ENCODE measurements around the gene CACNA1S. TPM values are rescaled to one million over a fixed set of nuclear protein-coding genes. Genes with fewer than 3 reads are reported as not detected.

The CACNA1S gene
- total and polyA plus RNA-seq, 2 donors (not counting 1 experiment from before 2014, with no cell fraction given) = not detected

DNA sequence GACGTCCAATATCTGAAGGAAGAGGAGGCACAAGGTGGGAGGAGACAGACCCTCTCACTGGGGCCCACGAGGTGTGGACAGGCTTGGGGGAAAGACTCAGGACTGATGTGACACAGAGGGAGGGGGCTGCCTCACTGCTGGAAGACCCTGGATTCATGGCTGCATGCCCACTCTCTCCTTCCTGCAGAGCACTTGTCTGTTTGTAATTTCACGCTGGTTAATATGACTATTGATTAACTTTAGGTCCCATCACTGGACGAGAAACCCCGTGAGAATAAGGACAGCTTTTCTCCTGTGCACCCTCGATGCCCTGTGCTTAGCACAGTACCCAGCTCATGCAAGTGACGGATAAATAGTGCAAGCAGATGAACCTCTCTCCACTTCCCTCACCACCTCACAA is 35.1 kb downstream of the CACNA1S start:
- H3K4me1 ChIP-seq (ENCODE audit: control insufficient read depth in 2 of 2, insufficient read depth in 2 of 2, low read length in 2 of 2) = no peaks in the 10 kb centered on the region
- no peak for ATAC-seq (ENCODE audit: low read depth)
- ChIA-PET POLR2A (no interaction called here), CTCF (interaction anchor here (0.9 kb wide), 1 partner anchor 104 kb away, joined by 3 read pairs; no protein-coding TSS in a partner anchor)
- H3K79me2 ChIP-seq (ENCODE audit: control insufficient read depth, insufficient read depth, low read length) = no peaks in the 10 kb centered on the region
- H3K9ac ChIP-seq (ENCODE audit: low read length) = no peak overlapping the region
- no peaks in the 10 kb centered on the region for H3K9me3 ChIP-seq (ENCODE audit: control extremely low read depth in 1 of 3, control insufficient read depth in 2 of 3, insufficient read depth in 1 of 3, low read length in 2 of 3)
- no peak overlapping the region for H3K4me3 ChIP-seq (ENCODE audit: control extremely low read depth in 1 of 5, extremely low read depth in 1 of 5, insufficient read depth in 1 of 5, low read depth in 2 of 5, low read length in 4 of 5)
- no peaks in the 10 kb centered on the region for H4K20me1 ChIP-seq (ENCODE audit: control insufficient read depth, insufficient read depth, low read length, poor library complexity, severe bottlenecking)
- H3K36me3 ChIP-seq (replicated peaks in 1 of 2; ENCODE audit: control extremely low read depth in 1 of 2, control insufficient read depth in 1 of 2, extremely low read depth in 1 of 2, insufficient read depth in 2 of 2, low read length in 1 of 2) = no peaks in the 10 kb centered on the region
- Mint-ChIP-seq H3K4me1 (no peaks in the 10 kb centered on the region), H3K27me3 (peaks cover 7% of the 10 kb centered on the region), H3K4me3 (no peak overlapping the region), H3K27ac (no peak overlapping the region), H3K9me3 (ENCODE audit: insufficient read depth) (no peaks in the 10 kb centered on the region)
- DNase-seq = no peak
- H3K27me3 ChIP-seq (replicated peaks in 1 of 4; ENCODE audit: control extremely low read depth in 1 of 4, control insufficient read depth in 3 of 4, insufficient read depth in 4 of 4, low read length in 3 of 4) = no peaks in the 10 kb centered on the region
- H3K4me2 ChIP-seq (replicated peaks; ENCODE audit: low read depth, low read length, poor library complexity, severe bottlenecking) = no peak overlapping the region
- no peak overlapping the region for H3K27ac ChIP-seq (ENCODE audit: low read length in 2 of 2)
- TF ChIP-seq, protein P1, sequence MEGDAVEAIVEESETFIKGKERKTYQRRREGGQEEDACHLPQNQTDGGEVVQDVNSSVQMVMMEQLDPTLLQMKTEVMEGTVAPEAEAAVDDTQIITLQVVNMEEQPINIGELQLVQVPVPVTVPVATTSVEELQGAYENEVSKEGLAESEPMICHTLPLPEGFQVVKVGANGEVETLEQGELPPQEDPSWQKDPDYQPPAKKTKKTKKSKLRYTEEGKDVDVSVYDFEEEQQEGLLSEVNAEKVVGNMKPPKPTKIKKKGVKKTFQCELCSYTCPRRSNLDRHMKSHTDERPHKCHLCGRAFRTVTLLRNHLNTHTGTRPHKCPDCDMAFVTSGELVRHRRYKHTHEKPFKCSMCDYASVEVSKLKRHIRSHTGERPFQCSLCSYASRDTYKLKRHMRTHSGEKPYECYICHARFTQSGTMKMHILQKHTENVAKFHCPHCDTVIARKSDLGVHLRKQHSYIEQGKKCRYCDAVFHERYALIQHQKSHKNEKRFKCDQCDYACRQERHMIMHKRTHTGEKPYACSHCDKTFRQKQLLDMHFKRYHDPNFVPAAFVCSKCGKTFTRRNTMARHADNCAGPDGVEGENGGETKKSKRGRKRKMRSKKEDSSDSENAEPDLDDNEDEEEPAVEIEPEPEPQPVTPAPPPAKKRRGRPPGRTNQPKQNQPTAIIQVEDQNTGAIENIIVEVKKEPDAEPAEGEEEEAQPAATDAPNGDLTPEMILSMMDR (IDR thresholded peaks at IDR 0.05) = no peak
- no peak for TF ChIP-seq EZH2 (IDR thresholded peaks at IDR 0.05; ENCODE audit: borderline replicate concordance, insufficient read depth, low read depth, low read length, poor library complexity, severe bottlenecking)
- 86% methylated on average over 7 of the region's 7 CpGs for WGBS (ENCODE audit: insufficient coverage)
- intact Hi-C loops (cut with micrococcal nuclease) = no loop called here
- H2AFZ ChIP-seq (ENCODE audit: insufficient read depth, low read depth, low read length, poor library complexity, severe bottlenecking) = no peak overlapping the region

DNA sequence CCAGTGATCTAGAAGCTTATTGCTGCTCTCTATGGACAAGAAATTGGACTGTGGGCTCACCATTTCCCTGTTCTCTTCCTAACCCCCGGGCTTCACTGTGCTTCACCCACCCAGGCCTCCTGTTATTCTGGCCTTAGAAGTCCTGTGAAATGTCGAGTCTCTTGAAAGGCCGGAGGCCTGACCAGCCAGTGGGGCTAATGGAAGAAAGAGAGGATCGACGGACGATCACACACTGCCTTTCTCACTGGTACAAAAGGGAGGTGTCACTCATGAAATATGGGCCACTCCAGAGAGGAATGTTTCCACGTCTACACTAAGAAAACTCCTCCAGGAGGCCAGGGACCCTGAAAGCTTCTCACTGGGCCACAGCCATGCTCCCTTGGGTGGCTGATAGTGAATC is 36.1 kb downstream of the CACNA1S start:
- H3K27ac ChIP-seq (ENCODE audit: low read length in 2 of 2) = no peak overlapping the region
- ATAC-seq (ENCODE audit: low read depth) (no peak), DNase-seq (no peak)
- H3K9ac ChIP-seq (ENCODE audit: low read length) = no peak overlapping the region
- Mint-ChIP-seq H3K27me3 (peaks cover 15% of the 10 kb centered on the region), H3K27ac (no peak overlapping the region), H3K4me1 (peaks cover 7% of the 10 kb centered on the region), H3K4me3 (no peak overlapping the region), H3K9me3 (ENCODE audit: insufficient read depth) (no peaks in the 10 kb centered on the region)
- POLR2A ChIA-PET = no interaction called here
- intact Hi-C loops (cut with micrococcal nuclease) = no loop called here
- H2AFZ ChIP-seq (ENCODE audit: insufficient read depth, low read depth, low read length, poor library complexity, severe bottlenecking) = no peak overlapping the region
- WGBS (ENCODE audit: insufficient coverage) = 73% methylated on average over 3 of the region's 7 CpGs
- no peaks in the 10 kb centered on the region for H3K27me3 ChIP-seq (replicated peaks in 1 of 4; ENCODE audit: control extremely low read depth in 1 of 4, control insufficient read depth in 3 of 4, insufficient read depth in 4 of 4, low read length in 3 of 4)
- H3K79me2 ChIP-seq (ENCODE audit: control insufficient read depth, insufficient read depth, low read length) = no peaks in the 10 kb centered on the region
- no peak overlapping the region for H3K4me2 ChIP-seq (replicated peaks; ENCODE audit: low read depth, low read length, poor library complexity, severe bottlenecking)
- CTCF ChIA-PET = interaction anchor here (0.9 kb wide), 1 partner anchor 103 kb away, joined by 3 read pairs; no protein-coding TSS in a partner anchor
- no peaks in the 10 kb centered on the region for H3K36me3 ChIP-seq (replicated peaks in 1 of 2; ENCODE audit: control extremely low read depth in 1 of 2, control insufficient read depth in 1 of 2, extremely low read depth in 1 of 2, insufficient read depth in 2 of 2, low read length in 1 of 2)
- TF ChIP-seq EZH2 (IDR thresholded peaks at IDR 0.05; ENCODE audit: borderline replicate concordance, insufficient read depth, low read depth, low read length, poor library complexity, severe bottlenecking) = no peak
- TF ChIP-seq, protein P1 (IDR thresholded peaks at IDR 0.05) = no peak
- H3K9me3 ChIP-seq (ENCODE audit: control extremely low read depth in 1 of 3, control insufficient read depth in 2 of 3, insufficient read depth in 1 of 3, low read length in 2 of 3) = no peaks in the 10 kb centered on the region
- no peak overlapping the region for H3K4me3 ChIP-seq (ENCODE audit: control extremely low read depth in 1 of 5, extremely low read depth in 1 of 5, insufficient read depth in 1 of 5, low read depth in 2 of 5, low read length in 4 of 5)
- no peaks in the 10 kb centered on the region for H4K20me1 ChIP-seq (ENCODE audit: control insufficient read depth, insufficient read depth, low read length, poor library complexity, severe bottlenecking)
- H3K4me1 ChIP-seq (ENCODE audit: control insufficient read depth in 2 of 2, insufficient read depth in 2 of 2, low read length in 2 of 2) = no peaks in the 10 kb centered on the region

Measured in B cell (primary cell).